ENCODE measurements around the gene CORO6.

DNA sequence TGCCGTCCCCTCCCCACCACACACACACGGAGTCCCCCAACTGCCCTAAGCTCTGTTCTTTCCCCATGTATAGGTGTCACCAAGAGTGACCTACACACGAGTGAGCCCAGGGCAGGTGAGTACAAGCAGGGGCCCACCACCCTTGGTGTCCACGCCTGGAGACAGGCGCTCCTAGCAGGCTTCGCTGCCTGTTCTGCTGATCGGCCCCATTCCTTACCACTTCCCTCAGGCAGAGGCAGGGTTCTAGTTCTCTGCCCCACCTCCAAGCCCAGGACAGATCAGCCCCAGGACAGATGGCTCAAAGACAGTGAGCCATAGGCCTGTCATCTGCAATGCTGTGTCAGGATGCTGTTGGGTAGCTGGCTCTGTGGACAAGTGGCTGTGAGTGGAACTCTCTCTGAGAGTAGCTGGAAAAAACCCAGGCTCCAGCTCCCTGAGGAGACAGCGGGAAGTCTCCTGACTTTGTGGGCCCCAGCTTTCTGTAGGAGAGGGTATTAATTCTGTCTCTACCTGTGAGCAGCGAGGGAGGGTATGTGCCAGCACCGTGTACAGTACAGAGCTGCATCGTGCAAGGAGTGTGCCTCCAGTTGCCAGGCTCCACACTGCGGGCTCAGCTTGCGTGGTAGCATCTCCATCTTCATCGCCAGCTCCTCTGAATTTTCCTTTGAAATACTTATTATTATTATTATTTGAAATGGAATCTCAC, 53.3 kb downstream of the CORO6 start:
- TF ChIP-seq, protein P1, sequence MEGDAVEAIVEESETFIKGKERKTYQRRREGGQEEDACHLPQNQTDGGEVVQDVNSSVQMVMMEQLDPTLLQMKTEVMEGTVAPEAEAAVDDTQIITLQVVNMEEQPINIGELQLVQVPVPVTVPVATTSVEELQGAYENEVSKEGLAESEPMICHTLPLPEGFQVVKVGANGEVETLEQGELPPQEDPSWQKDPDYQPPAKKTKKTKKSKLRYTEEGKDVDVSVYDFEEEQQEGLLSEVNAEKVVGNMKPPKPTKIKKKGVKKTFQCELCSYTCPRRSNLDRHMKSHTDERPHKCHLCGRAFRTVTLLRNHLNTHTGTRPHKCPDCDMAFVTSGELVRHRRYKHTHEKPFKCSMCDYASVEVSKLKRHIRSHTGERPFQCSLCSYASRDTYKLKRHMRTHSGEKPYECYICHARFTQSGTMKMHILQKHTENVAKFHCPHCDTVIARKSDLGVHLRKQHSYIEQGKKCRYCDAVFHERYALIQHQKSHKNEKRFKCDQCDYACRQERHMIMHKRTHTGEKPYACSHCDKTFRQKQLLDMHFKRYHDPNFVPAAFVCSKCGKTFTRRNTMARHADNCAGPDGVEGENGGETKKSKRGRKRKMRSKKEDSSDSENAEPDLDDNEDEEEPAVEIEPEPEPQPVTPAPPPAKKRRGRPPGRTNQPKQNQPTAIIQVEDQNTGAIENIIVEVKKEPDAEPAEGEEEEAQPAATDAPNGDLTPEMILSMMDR (conservative IDR thresholded peaks at IDR 0.05): no peak
- no peak for TF ChIP-seq EZH2 (IDR thresholded peaks at IDR 0.05; ENCODE audit: low read depth)
